Fibroblast of villous mesenchyme (primary cell): ENCODE measurements around the gene MCF2L2. TPM values are rescaled to one million over a fixed set of nuclear protein-coding genes. Genes with fewer than 3 reads are reported as not detected.

ENCODE experiments used
- DNase-seq: peaks from one replicate; pipeline ENCODE4 v3.0.0-alpha.2; 2010; ENCODE audit warnings: low read depth
- H3K4me3 ChIP-seq: 2 replicates; pipeline ENCODE4 v1.5.1; 2011; ENCODE audit warnings: low read depth, mild to moderate bottlenecking, low read length
- total RNA-seq: library from RNA; depleted of rRNA; stranded (reverse); fragments of >200 nt; gene quantifications from 2 replicates; pipeline ENCODE4 v1.2.3, GENCODE V29; 2012
- TF ChIP-seq, protein P1 (sequence below): IDR thresholded peaks from 2 replicates; pipeline ENCODE4 v1.5.1; 2012; ENCODE audit warnings: low read depth, mild to moderate bottlenecking, low read length; ENCODE audit not compliant: insufficient read depth

Gene MCF2L2
- total RNA-seq, 1 donor, result 0.43 TPM

DNA sequence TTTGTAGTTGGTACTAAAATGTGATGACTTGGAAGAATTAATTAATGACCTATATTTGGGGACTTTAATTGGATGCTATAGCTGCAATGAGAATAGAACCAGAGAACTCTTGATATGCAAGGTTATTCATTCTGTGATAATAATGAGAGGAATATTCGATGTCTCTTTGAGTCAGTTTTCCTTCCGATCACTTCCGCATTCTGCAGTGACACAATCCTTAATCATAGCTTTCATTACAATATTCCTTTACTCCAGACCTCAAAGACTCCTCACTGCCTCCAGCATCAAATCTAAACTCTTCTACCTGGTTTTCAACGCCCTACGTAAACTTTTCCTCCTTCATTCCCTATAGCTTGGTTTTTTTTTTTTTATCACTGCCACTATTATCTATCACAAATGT is 153.8 kb downstream of the MCF2L2 start:
- DNase-seq, result no peak
- TF ChIP-seq, protein P1, sequence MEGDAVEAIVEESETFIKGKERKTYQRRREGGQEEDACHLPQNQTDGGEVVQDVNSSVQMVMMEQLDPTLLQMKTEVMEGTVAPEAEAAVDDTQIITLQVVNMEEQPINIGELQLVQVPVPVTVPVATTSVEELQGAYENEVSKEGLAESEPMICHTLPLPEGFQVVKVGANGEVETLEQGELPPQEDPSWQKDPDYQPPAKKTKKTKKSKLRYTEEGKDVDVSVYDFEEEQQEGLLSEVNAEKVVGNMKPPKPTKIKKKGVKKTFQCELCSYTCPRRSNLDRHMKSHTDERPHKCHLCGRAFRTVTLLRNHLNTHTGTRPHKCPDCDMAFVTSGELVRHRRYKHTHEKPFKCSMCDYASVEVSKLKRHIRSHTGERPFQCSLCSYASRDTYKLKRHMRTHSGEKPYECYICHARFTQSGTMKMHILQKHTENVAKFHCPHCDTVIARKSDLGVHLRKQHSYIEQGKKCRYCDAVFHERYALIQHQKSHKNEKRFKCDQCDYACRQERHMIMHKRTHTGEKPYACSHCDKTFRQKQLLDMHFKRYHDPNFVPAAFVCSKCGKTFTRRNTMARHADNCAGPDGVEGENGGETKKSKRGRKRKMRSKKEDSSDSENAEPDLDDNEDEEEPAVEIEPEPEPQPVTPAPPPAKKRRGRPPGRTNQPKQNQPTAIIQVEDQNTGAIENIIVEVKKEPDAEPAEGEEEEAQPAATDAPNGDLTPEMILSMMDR, result no peak
- no peak overlapping the region for H3K4me3 ChIP-seq

DNA sequence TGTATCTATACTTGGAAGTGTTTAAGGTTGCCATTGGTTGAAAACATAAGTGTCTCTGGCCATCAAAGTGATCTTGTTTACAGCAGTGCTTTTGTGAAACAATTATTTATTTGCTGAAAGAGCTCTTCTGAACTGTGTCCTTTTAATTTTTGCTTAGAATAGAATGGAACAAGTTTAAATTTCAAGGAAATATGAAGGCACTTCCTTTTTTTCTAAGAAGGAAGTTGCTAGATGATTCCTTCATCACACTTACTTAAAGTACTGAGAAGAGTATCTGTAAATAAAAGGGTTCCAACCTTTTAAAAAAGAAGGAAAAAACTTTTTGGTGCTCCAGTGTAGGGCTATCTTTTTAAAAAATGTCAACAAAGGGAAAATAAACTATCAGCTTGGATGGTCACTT is 155.6 kb downstream of the MCF2L2 start:
- DNase-seq, result no peak
- H3K4me3 ChIP-seq, result no peak overlapping the region
- TF ChIP-seq, protein P1, result no peak

DNA sequence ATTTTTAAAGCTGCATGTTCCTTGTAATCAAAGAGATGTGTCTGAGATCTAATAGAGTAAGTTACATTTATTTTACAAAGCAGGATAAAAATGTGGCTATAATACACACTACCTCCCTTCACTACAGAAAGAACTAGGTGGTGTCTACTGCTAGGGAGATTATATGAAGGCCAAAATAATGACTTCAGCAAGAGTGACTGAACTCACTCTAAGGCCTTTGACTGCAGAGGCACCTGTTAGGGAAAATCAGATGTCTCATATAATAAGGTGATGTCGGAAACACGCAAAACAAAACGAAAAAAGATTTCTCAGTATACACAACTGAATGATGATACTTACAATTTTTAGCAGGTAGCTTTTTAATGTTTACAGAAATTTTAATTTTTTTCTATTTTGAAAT is 156.3 kb downstream of the MCF2L2 start:
- TF ChIP-seq, protein P1, result no peak
- no peak overlapping the region for H3K4me3 ChIP-seq
- DNase-seq, result no peak

DNA sequence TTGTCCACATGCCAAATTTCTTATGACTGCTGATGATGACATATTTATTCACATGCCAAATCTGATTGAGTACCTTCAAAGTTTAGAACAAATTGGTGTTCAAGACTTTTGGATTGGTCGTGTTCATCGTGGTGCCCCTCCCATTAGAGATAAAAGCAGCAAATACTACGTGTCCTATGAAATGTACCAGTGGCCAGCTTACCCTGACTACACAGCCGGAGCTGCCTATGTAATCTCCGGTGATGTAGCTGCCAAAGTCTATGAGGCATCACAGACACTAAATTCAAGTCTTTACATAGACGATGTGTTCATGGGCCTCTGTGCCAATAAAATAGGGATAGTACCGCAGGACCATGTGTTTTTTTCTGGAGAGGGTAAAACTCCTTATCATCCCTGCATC is 158.1 kb downstream of the MCF2L2 start:
- no peak overlapping the region for H3K4me3 ChIP-seq
- TF ChIP-seq, protein P1, result no peak
- DNase-seq, result no peak

DNA sequence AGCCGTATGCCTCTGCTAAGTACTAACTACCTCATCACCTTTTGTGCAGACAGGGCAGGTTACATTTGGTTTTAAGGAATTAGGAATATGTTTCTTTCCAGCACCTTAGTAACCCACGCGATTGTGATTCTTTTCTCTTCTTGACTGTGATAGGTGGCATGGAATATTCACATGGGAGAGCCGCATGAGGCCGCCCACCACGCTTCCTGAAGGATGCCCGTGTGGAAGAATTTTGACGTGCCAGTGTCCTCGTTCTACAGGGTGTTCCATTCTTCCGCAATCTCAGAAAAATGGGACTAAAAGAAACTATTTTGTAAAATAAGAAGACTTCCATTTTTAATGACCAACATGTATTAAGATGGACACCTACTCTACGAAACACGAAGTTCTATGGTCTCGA is 159.1 kb downstream of the MCF2L2 start:
- TF ChIP-seq, protein P1, result no peak
- no peak overlapping the region for H3K4me3 ChIP-seq
- DNase-seq, result no peak

DNA sequence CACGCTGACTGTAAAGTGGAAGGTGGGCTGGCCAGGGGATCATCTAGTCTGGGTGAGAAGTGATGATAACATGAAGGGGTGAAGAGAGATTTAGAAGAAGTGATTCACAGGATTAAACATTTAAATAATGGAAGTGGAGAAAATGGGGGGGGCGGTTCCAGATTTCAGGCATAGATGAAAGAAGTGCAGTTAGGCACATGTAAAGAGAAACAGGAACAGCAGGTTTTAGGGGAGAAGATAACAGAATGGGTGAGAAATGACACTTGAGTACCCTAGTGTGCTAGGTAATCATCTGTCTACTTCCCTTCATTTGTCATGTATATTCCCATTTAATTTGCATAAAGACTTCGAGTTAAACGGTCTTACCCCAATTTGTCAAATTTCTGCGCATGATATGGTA is 160.1 kb downstream of the MCF2L2 start:
- TF ChIP-seq, protein P1, result no peak
- no peak for DNase-seq
- H3K4me3 ChIP-seq, result no peak overlapping the region

DNA sequence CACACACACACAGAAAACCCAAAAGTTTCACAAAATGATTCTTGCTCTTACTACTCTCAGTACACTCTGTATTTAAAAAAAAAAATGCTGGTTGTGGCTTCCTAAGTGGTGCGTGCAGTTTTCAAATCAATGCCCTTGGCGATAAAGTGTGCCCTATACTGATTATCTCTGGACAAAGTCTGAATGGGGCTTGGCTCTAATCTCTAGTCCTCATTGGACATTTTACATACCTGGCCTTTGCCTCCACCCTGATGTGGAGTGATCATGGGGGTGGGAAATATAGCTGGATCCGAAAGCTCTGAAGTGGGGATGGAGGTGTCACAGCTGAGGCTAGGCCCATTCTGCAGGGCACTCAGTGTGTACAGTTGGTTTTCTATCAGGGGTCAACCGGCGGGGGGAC is 161.3 kb downstream of the MCF2L2 start:
- DNase-seq, result no peak
- TF ChIP-seq, protein P1, result no peak
- no peak overlapping the region for H3K4me3 ChIP-seq
